ENCODE measurements around the gene ZBTB49. TPM values are rescaled to one million over a fixed set of nuclear protein-coding genes. Genes with fewer than 3 reads are reported as not detected.

ZBTB49 gene, protein sequence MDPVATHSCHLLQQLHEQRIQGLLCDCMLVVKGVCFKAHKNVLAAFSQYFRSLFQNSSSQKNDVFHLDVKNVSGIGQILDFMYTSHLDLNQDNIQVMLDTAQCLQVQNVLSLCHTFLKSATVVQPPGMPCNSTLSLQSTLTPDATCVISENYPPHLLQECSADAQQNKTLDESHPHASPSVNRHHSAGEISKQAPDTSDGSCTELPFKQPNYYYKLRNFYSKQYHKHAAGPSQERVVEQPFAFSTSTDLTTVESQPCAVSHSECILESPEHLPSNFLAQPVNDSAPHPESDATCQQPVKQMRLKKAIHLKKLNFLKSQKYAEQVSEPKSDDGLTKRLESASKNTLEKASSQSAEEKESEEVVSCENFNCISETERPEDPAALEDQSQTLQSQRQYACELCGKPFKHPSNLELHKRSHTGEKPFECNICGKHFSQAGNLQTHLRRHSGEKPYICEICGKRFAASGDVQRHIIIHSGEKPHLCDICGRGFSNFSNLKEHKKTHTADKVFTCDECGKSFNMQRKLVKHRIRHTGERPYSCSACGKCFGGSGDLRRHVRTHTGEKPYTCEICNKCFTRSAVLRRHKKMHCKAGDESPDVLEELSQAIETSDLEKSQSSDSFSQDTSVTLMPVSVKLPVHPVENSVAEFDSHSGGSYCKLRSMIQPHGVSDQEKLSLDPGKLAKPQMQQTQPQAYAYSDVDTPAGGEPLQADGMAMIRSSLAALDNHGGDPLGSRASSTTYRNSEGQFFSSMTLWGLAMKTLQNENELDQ
- 0.51 and 2.5 TPM in 2 replicates for total RNA-seq

GRCh38 chr4:4289941-4290850, at the start of gene ZBTB49, which contains the start of gene LYAR:
Gene ZBTB49, plus strand, starts transcription at chr4:4290251. Its CDS starts 9,695 bp downstream, at chr4:4299946.
Gene LYAR, minus strand, starts transcription at chr4:4290154. Its CDS starts 6,412 bp downstream, at chr4:4283742.

GRCh38 chr4:4248029-4248884, 41.8 kb upstream of the ZBTB49 start, which contains the start of gene TMEM128:
Gene TMEM128, minus strand, starts transcription at chr4:4248223. Its CDS starts 21 bp downstream, at chr4:4248202.

Other genes with a start within 250 kb of the ZBTB49 start
- not detected in 2 replicates for gene OTOP1, start 63.3 kb upstream of the ZBTB49 start, total RNA-seq
- gene TMEM128, start 42.0 kb upstream of the ZBTB49 start, total RNA-seq, result 16.1 and 20.5 TPM in 2 replicates
- 28.7 and 37.1 TPM in 2 replicates for gene LYAR, start 97 bp upstream of the ZBTB49 start, total RNA-seq
- 36.9 and 45.7 TPM in 2 replicates for gene NSG1, start 96.9 kb downstream of the ZBTB49 start, total RNA-seq

Measured in airway epithelial cell (primary cell).